HL-60/S4 (cell line): Measurements from ENCODE around the gene NDUFA8.

ENCODE experiments used
- in situ Hi-C: fragments of 300-500 bp; cut with MboI; formaldehyde crosslinking; loops from 2 replicates; pipeline ENCODE4 v1.14.3; 2022; ENCODE audit warnings: low sequenced_read_pairs

Gene NDUFA8

GRCh38 chr9:122122903-122123632 is 36.5 kb downstream of the NDUFA8 start:
- in situ Hi-C loops = loop anchor here (10.0 to 25.0 kb wide), 3 partner anchors 232 to 689 kb away; partner anchors contain the start of gene OR1K1

- in situ Hi-C loops = loop anchor here (10.0 to 25.0 kb wide), 3 partner anchors 232 to 690 kb away; partner anchors contain the start of gene OR1K1
Observed at GRCh38 chr9:122122468-122122867, 37.1 kb downstream of the NDUFA8 start.

- in situ Hi-C loops = loop anchor here (10.0 to 25.0 kb wide), 3 partner anchors 233 to 690 kb away; partner anchors contain the start of gene OR1K1
Observed at GRCh38 chr9:122121931-122122330, 37.6 kb downstream of the NDUFA8 start.

GRCh38 chr9:122121391-122121790 is 38.2 kb downstream of the NDUFA8 start:
- in situ Hi-C loops = loop anchor here (10.0 to 25.0 kb wide), 3 partner anchors 233 to 691 kb away; partner anchors contain the start of gene OR1K1

- in situ Hi-C loops = loop anchor here (10.0 to 25.0 kb wide), 3 partner anchors 234 to 692 kb away; partner anchors contain the start of gene OR1K1
Observed at GRCh38 chr9:122120316-122121071, 39.1 kb downstream of the NDUFA8 start.

GRCh38 chr9:122119721-122120120 is 39.9 kb downstream of the NDUFA8 start:
- in situ Hi-C loops = loop anchor here (10.0 to 25.0 kb wide), 3 partner anchors 235 to 693 kb away; partner anchors contain the start of gene OR1K1

GRCh38 chr9:122119166-122119521 is 40.4 kb downstream of the NDUFA8 start:
- in situ Hi-C loops = loop anchor here (25.0 kb wide), 1 partner anchor 693 kb away; the partner anchor contains the start of gene OR1K1

- in situ Hi-C loops = loop anchor here (25.0 kb wide), 1 partner anchor 694 kb away; the partner anchor contains the start of gene OR1K1
Observed at GRCh38 chr9:122118343-122119165, 41.0 kb downstream of the NDUFA8 start.

GRCh38 chr9:122117241-122117640 is 42.3 kb downstream of the NDUFA8 start:
- in situ Hi-C loops = loop anchor here (25.0 kb wide), 1 partner anchor 695 kb away; the partner anchor contains the start of gene OR1K1

- in situ Hi-C loops = loop anchor here (25.0 kb wide), 1 partner anchor 696 kb away; the partner anchor contains the start of gene OR1K1
Observed at GRCh38 chr9:122116448-122117173, 43.0 kb downstream of the NDUFA8 start.

- in situ Hi-C loops = loop anchor here (25.0 kb wide), 1 partner anchor 696 kb away; the partner anchor contains the start of gene OR1K1
Observed at GRCh38 chr9:122116040-122116439, 43.5 kb downstream of the NDUFA8 start.

GRCh38 chr9:122115176-122116035 is 44.2 kb downstream of the NDUFA8 start:
- in situ Hi-C loops = loop anchor here (25.0 kb wide), 1 partner anchor 697 kb away; the partner anchor contains the start of gene OR1K1

GRCh38 chr9:122113574-122113973 is 46.0 kb downstream of the NDUFA8 start:
- in situ Hi-C loops = loop anchor here (25.0 kb wide), 1 partner anchor 699 kb away; the partner anchor contains the start of gene OR1K1

GRCh38 chr9:122112238-122112637 is 47.3 kb downstream of the NDUFA8 start:
- in situ Hi-C loops = loop anchor here (25.0 kb wide), 1 partner anchor 700 kb away; the partner anchor contains the start of gene OR1K1

GRCh38 chr9:122111413-122112085 is 48.0 kb downstream of the NDUFA8 start:
- in situ Hi-C loops = loop anchor here (25.0 kb wide), 1 partner anchor 701 kb away; the partner anchor contains the start of gene OR1K1

GRCh38 chr9:122110100-122110833 is 49.3 kb downstream of the NDUFA8 start:
- in situ Hi-C loops = loop anchor here (25.0 kb wide), 1 partner anchor 702 kb away; the partner anchor contains the start of gene OR1K1
